PC-3 (cell line): ENCODE data around the gene CYP46A1. TPM values are rescaled to one million over a fixed set of nuclear protein-coding genes. Genes with fewer than 3 reads are reported as not detected.

Source experiments
- ATAC-seq: fragments of 200-7000 bp; cut with Tn5 transposase; 2 replicates; pipeline ENCODE4 v1.9.1; 2020; ENCODE audit warnings: mild to moderate bottlenecking, moderate library complexity
- BruUV-seq: library from RNA; stranded (reverse); fragments of 400-500 nt; replicated peaks from 2 replicates; lab custom pipeline; 2021; lab: Mats Ljungman, UMichigan
- CTCF ChIA-PET: fragments of 300-600 bp; sonication (Branson Sonifier 250); formaldehyde crosslinking; loops from one replicate; lab custom pipeline; 2022; ENCODE audit warnings: antibody characterized with exemption; lab: Charles Lee
- POLR2A ChIA-PET: fragments of 300-600 bp; sonication (Branson Sonifier 250); formaldehyde crosslinking; loops from one replicate; lab custom pipeline; 2022; ENCODE audit warnings: antibody characterized with exemption; ENCODE audit not compliant: unreplicated experiment; lab: Charles Lee
- DNase-seq: peaks from one replicate; pipeline ENCODE4 v3.0.0-alpha.2; 2015
- H2AFZ ChIP-seq: fragments of 300-600 bp; sonication (generic); 2 replicates; pipeline ENCODE4 v1.6.0; 2016; ENCODE audit warnings: antibody characterized with exemption, low read length
- H3F3A ChIP-seq: fragments of 300-600 bp; sonication (generic); one replicate; pipeline ENCODE4 v1.6.0; 2017; ENCODE audit warnings: antibody characterized with exemption, low read length, control low read depth, mild to moderate bottlenecking; ENCODE audit not compliant: unreplicated experiment
- H3K27ac ChIP-seq: fragments of 300-600 bp; sonication (generic); 2 replicates; pipeline ENCODE4 v1.5.1; 2016; ENCODE audit warnings: mild to moderate bottlenecking, low read length
- H3K27me3 ChIP-seq: fragments of 300-600 bp; sonication (generic); 2 replicates; pipeline ENCODE4 v1.6.1; 2016; ENCODE audit warnings: low read length, mixed read lengths
- H3K36me3 ChIP-seq: fragments of 300-600 bp; sonication (generic); 2 replicates; pipeline ENCODE4 v1.6.1; 2016; ENCODE audit warnings: low read depth, mixed run types, low read length, mixed read lengths
- H3K4me1 ChIP-seq: fragments of 300-600 bp; sonication (generic); 2 replicates; pipeline ENCODE4 v1.5.1; 2016; ENCODE audit warnings: low read length; ENCODE audit not compliant: insufficient read depth
- H3K4me2 ChIP-seq: fragments of 300-600 bp; sonication (generic); 2 replicates; pipeline ENCODE4 v1.6.0; 2016; ENCODE audit warnings: low read length
- H3K4me3 ChIP-seq: fragments of 300-600 bp; sonication (generic); 2 replicates; pipeline ENCODE4 v1.5.1; 2016; ENCODE audit warnings: mild to moderate bottlenecking, low read length, mixed read lengths
- H3K79me2 ChIP-seq: fragments of 300-600 bp; sonication (generic); 2 replicates; pipeline ENCODE4 v1.6.1; 2017; ENCODE audit warnings: low read length, mixed read lengths
- H3K9ac ChIP-seq: fragments of 300-600 bp; sonication (generic); 2 replicates; pipeline ENCODE4 v1.6.0; 2016; ENCODE audit warnings: mild to moderate bottlenecking, low read length
- H3K9me2 ChIP-seq: fragments of 300-600 bp; sonication (generic); replicated peaks from 2 replicates; pipeline ENCODE4 v1.6.1; 2016; ENCODE audit warnings: mixed run types, low read length, mixed read lengths
- H3K9me3 ChIP-seq: fragments of 300-600 bp; sonication (generic); 2 replicates; pipeline ENCODE4 v1.6.1; 2016; ENCODE audit warnings: low read length, mixed read lengths
- H4K20me1 ChIP-seq: fragments of 300-600 bp; sonication (generic); 2 replicates; pipeline ENCODE4 v1.6.1; 2016; ENCODE audit warnings: low read length, mixed read lengths
- CTCF ChIP-seq: fragments of 300-600 bp; sonication (generic); conservative IDR thresholded peaks from 2 replicates; pipeline ENCODE4 v1.5.1; 2017; ENCODE audit warnings: antibody characterized with exemption, low read depth, mild to moderate bottlenecking, low read length
- EZH2 ChIP-seq: fragments of 300-600 bp; sonication (generic); IDR thresholded peaks from one replicate; pipeline ENCODE4 v1.6.1; 2017; ENCODE audit warnings: antibody characterized with exemption, mild to moderate bottlenecking, low read length; ENCODE audit not compliant: unreplicated experiment
- EZH2phosphoT487 ChIP-seq: fragments of 300-600 bp; sonication (generic); IDR thresholded peaks from 2 replicates; pipeline ENCODE4 v1.6.1; 2018; ENCODE audit warnings: mild to moderate bottlenecking, antibody characterized with exemption, low read length, borderline replicate concordance
- intact Hi-C: fragments of 100-400 bp; cut with micrococcal nuclease; formaldehyde crosslinking; loops from 2 replicates; pipeline ENCODE4 v1.9.0; 2023
- total RNA-seq: library from RNA; depleted of rRNA; stranded (reverse); fragments of >200 nt; gene quantifications from 2 replicates; pipeline ENCODE4 v1.2.3, GENCODE V29; 2014

CYP46A1 gene
- total RNA-seq, 1 experiment from 2014 or later: 1.2 TPM

- no peaks in the 10 kb centered on the region for H3K9me2 ChIP-seq
- no peaks in the 10 kb centered on the region for H3K79me2 ChIP-seq
- no peaks in the 10 kb centered on the region for H3K9me3 ChIP-seq
- BruUV-seq: no TSS peak
- ATAC-seq: no peak
- no peak overlapping the region for H3K4me2 ChIP-seq
- H3K27me3 ChIP-seq: no peaks in the 10 kb centered on the region
- no peaks in the 10 kb centered on the region for H3K36me3 ChIP-seq
- no peak for TF ChIP-seq EZH2phosphoT487
- TF ChIP-seq EZH2: no peak
- TF ChIP-seq CTCF: no peak
- no peak overlapping the region for H3K9ac ChIP-seq
- no peak overlapping the region for H2AFZ ChIP-seq
- H3K4me1 ChIP-seq: no peaks in the 10 kb centered on the region
- no peaks in the 10 kb centered on the region for H4K20me1 ChIP-seq
- ChIA-PET POLR2A (no interaction called here), CTCF (no interaction called here)
- no peaks in the 10 kb centered on the region for H3F3A ChIP-seq
- no peak for DNase-seq
- no peak overlapping the region for H3K4me3 ChIP-seq
- no peak overlapping the region for H3K27ac ChIP-seq
- intact Hi-C loops: no loop called here
Observed at GRCh38 chr14:99708449-99708848, 24.4 kb downstream of the CYP46A1 start.

GRCh38 chr14:99713972-99714371 lies 29.9 kb downstream of the CYP46A1 start:
- no peak for ATAC-seq
- no peaks in the 10 kb centered on the region for H3K9me2 ChIP-seq
- intact Hi-C loops: no loop called here
- ChIA-PET POLR2A (no interaction called here), CTCF (no interaction called here)
- H3K79me2 ChIP-seq: no peaks in the 10 kb centered on the region
- BruUV-seq: no TSS peak
- H4K20me1 ChIP-seq: no peaks in the 10 kb centered on the region
- no peaks in the 10 kb centered on the region for H3F3A ChIP-seq
- no peaks in the 10 kb centered on the region for H3K27me3 ChIP-seq
- no peaks in the 10 kb centered on the region for H3K4me1 ChIP-seq
- H3K9ac ChIP-seq: no peak overlapping the region
- no peaks in the 10 kb centered on the region for H3K9me3 ChIP-seq
- TF ChIP-seq EZH2: no peak
- no peak for TF ChIP-seq CTCF
- no peak for TF ChIP-seq EZH2phosphoT487
- no peak overlapping the region for H3K4me3 ChIP-seq
- H3K36me3 ChIP-seq: no peaks in the 10 kb centered on the region
- H3K27ac ChIP-seq: no peak overlapping the region
- no peak overlapping the region for H2AFZ ChIP-seq
- DNase-seq: no peak
- no peak overlapping the region for H3K4me2 ChIP-seq

DNA sequence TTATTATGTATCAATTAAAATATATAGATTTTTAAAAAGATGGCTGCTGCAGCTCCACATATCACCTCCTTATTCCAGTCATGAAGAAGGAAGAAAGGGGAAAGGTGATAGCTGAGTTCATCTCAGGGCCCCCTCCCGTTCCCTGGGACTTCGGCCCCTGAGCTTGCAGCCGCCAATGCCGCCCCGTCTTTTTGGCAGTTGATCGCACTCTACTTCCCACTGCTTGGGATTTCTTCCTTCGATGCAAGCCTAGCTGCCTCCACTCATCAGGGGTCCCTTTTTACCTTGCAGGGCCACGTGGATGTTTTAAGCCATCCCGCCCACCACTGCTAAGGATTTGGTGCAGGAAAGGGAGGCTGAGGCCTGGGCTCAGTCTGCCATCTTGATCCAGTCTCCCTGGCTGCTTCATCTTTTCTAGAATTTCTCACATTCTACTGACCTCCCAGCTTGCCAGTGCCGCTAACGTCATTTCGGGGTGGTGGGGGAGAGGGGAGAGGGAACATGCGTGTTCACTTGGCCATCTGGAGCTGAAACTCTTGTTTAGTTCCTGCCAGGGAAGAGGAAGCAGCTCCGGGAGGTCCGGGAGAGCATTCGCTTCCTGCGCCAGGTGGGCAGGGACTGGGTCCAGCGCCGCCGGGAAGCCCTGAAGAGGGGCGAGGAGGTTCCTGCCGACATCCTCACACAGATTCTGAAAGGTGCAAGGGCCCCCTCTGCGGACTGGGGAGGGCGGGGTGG lies 31.3 kb downstream of the CYP46A1 start:
- Histone ChIP-seq H3K4me3 (no peak overlapping the region), H3K9ac (no peak overlapping the region), H3K4me2 (no peak overlapping the region), H4K20me1 (no peaks in the 10 kb centered on the region), H3K9me3 (no peaks in the 10 kb centered on the region), H3K79me2 (no peaks in the 10 kb centered on the region), H3K27ac (no peak overlapping the region), H3K4me1 (no peaks in the 10 kb centered on the region), H3K36me3 (no peaks in the 10 kb centered on the region), H2AFZ (no peak overlapping the region), H3F3A (no peaks in the 10 kb centered on the region), H3K27me3 (no peaks in the 10 kb centered on the region), H3K9me2 (no peaks in the 10 kb centered on the region)
- CTCF ChIA-PET: no interaction called here
- intact Hi-C loops: no loop called here
- DNase-seq (no peak), ATAC-seq (no peak)
- POLR2A ChIA-PET: no interaction called here
- no TSS peak for BruUV-seq
- TF ChIP-seq CTCF (no peak), EZH2 (no peak), EZH2phosphoT487 (no peak)
